Measurements from ENCODE around the gene NUDT9. TPM values are rescaled to one million over a fixed set of nuclear protein-coding genes. Genes with fewer than 3 reads are reported as not detected.

Gene NUDT9
- polyA plus RNA-seq, 2 donors: 25.7 to 39.8 TPM

GRCh38 chr4:87497578-87497977 is 75.2 kb downstream of the NUDT9 start:
- Histone ChIP-seq H3K4me3 (ENCODE audit: low read depth in 1 of 2, low read length in 2 of 2) (no peak overlapping the region), H3K4me1 (ENCODE audit: control insufficient read depth in 2 of 2, insufficient read depth in 2 of 2, low read length in 1 of 2) (no peaks in the 10 kb centered on the region), H3K27ac (ENCODE audit: low read depth in 2 of 2, low read length in 1 of 2) (peak overlapping the region in 1 of 2 donors; percentile 32), H3K9me3 (ENCODE audit: control insufficient read depth in 2 of 2, insufficient read depth in 1 of 2, low read depth in 1 of 2, low read length in 1 of 2) (no peaks in the 10 kb centered on the region), H3K36me3 (ENCODE audit: control insufficient read depth in 2 of 2, insufficient read depth in 2 of 2, low read length in 1 of 2) (no peaks in the 10 kb centered on the region), H3K27me3 (ENCODE audit: control insufficient read depth in 1 of 2, insufficient read depth in 2 of 2, low read length in 2 of 2) (no peaks in the 10 kb centered on the region)
- WGBS, 2 donors: 82 to 86% methylated on average over 3 of the region's 3 CpGs

DNA sequence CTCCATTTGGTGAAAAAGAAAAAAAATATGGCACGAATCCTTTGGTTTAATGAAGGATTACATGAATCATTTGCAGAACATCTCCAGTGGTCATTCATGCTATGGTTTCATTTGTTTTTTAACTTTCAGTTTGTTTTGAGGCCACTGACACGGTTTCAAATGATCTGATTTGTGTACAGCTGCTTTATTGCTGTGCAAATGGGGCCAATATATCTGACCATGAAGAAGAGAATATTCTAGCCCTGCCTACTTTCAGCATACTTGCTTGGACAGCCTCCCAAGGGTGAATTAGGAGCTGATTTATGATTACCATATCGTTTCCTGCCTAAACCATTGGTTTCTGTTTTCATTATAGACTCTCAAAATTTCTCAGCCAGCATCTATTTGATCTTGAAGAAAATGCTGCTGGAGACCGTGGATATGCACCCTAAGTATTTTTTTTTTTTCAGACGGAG is 76.1 kb downstream of the NUDT9 start:
- 30 to 31% methylated on average over 5 of the region's 5 CpGs for WGBS, 2 donors
- no peaks in the 10 kb centered on the region for H3K27me3 ChIP-seq (ENCODE audit: control insufficient read depth in 1 of 2, insufficient read depth in 2 of 2, low read length in 2 of 2)
- no peaks in the 10 kb centered on the region for H3K36me3 ChIP-seq (ENCODE audit: control insufficient read depth in 2 of 2, insufficient read depth in 2 of 2, low read length in 1 of 2)
- no peak overlapping the region for H3K4me3 ChIP-seq (ENCODE audit: low read depth in 1 of 2, low read length in 2 of 2)
- no peaks in the 10 kb centered on the region for H3K4me1 ChIP-seq (ENCODE audit: control insufficient read depth in 2 of 2, insufficient read depth in 2 of 2, low read length in 1 of 2)
- H3K27ac ChIP-seq (ENCODE audit: low read depth in 2 of 2, low read length in 1 of 2): peak overlapping the region in 1 of 2 donors; percentile 12
- H3K9me3 ChIP-seq (ENCODE audit: control insufficient read depth in 2 of 2, insufficient read depth in 1 of 2, low read depth in 1 of 2, low read length in 1 of 2): no peaks in the 10 kb centered on the region

GRCh38 chr4:87499403-87500091 is 77.2 kb downstream of the NUDT9 start:
- Histone ChIP-seq H3K9me3 (ENCODE audit: control insufficient read depth in 2 of 2, insufficient read depth in 1 of 2, low read depth in 1 of 2, low read length in 1 of 2) (no peaks in the 10 kb centered on the region), H3K27ac (ENCODE audit: low read depth in 2 of 2, low read length in 1 of 2) (peak overlapping the region in 1 of 2 donors; percentile 42), H3K4me1 (ENCODE audit: control insufficient read depth in 2 of 2, insufficient read depth in 2 of 2, low read length in 1 of 2) (no peaks in the 10 kb centered on the region), H3K27me3 (ENCODE audit: control insufficient read depth in 1 of 2, insufficient read depth in 2 of 2, low read length in 2 of 2) (no peaks in the 10 kb centered on the region), H3K4me3 (ENCODE audit: low read depth in 1 of 2, low read length in 2 of 2) (no peak overlapping the region), H3K36me3 (ENCODE audit: control insufficient read depth in 2 of 2, insufficient read depth in 2 of 2, low read length in 1 of 2) (no peaks in the 10 kb centered on the region)
- WGBS, 2 donors: 70 to 77% methylated on average over 7 of the region's 7 CpGs

- 66 to 67% methylated on average over 4 of the region's 4 CpGs for WGBS, 2 donors
- Histone ChIP-seq H3K4me3 (ENCODE audit: low read depth in 1 of 2, low read length in 2 of 2) (no peak overlapping the region), H3K36me3 (ENCODE audit: control insufficient read depth in 2 of 2, insufficient read depth in 2 of 2, low read length in 1 of 2) (no peaks in the 10 kb centered on the region), H3K4me1 (ENCODE audit: control insufficient read depth in 2 of 2, insufficient read depth in 2 of 2, low read length in 1 of 2) (no peaks in the 10 kb centered on the region), H3K27me3 (ENCODE audit: control insufficient read depth in 1 of 2, insufficient read depth in 2 of 2, low read length in 2 of 2) (no peaks in the 10 kb centered on the region), H3K27ac (ENCODE audit: low read depth in 2 of 2, low read length in 1 of 2) (no peak overlapping the region), H3K9me3 (ENCODE audit: control insufficient read depth in 2 of 2, insufficient read depth in 1 of 2, low read depth in 1 of 2, low read length in 1 of 2) (no peaks in the 10 kb centered on the region)
These were observed 77.7 kb downstream of the NUDT9 start for GRCh38 chr4:87500092-87500462.

DNA sequence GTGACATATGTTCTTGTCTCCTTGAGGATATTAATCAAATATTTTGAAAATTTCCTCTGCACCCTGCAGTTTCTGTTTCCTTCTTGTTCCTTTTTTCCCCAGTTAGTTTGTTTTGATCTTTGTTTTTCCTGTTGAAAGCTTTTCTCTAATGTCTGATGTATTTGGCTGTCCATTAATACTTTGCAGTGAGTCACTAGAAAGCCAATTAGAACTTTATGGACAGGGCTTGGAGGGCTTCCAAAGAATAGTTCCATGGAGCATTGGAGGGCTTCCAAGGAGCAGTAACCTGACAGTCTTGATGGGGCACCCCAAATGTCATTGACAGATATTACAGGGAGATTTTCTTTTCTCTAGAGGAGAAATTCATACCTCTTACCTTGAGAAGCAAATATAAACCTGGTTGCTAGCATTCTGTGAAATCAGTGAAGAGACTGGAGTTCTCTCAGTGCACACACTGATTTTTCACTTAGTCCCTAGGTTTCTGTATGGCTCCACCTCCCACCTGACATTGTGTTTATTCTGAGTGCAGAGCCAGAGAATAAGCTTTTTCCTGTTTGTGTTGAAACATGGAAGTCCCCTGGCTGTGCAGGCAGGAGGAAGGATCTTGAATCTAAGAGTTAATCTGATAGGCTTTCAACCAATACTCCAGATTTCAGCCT is 80.3 kb downstream of the NUDT9 start:
- Histone ChIP-seq H3K36me3 (ENCODE audit: control insufficient read depth in 2 of 2, insufficient read depth in 2 of 2, low read length in 1 of 2) (no peaks in the 10 kb centered on the region), H3K9me3 (ENCODE audit: control insufficient read depth in 2 of 2, insufficient read depth in 1 of 2, low read depth in 1 of 2, low read length in 1 of 2) (no peaks in the 10 kb centered on the region), H3K4me3 (ENCODE audit: low read depth in 1 of 2, low read length in 2 of 2) (no peak overlapping the region), H3K27ac (ENCODE audit: low read depth in 2 of 2, low read length in 1 of 2) (peak overlapping the region; percentile 4 to 17), H3K4me1 (ENCODE audit: control insufficient read depth in 2 of 2, insufficient read depth in 2 of 2, low read length in 1 of 2) (no peaks in the 10 kb centered on the region), H3K27me3 (ENCODE audit: control insufficient read depth in 1 of 2, insufficient read depth in 2 of 2, low read length in 2 of 2) (no peaks in the 10 kb centered on the region)

DNA sequence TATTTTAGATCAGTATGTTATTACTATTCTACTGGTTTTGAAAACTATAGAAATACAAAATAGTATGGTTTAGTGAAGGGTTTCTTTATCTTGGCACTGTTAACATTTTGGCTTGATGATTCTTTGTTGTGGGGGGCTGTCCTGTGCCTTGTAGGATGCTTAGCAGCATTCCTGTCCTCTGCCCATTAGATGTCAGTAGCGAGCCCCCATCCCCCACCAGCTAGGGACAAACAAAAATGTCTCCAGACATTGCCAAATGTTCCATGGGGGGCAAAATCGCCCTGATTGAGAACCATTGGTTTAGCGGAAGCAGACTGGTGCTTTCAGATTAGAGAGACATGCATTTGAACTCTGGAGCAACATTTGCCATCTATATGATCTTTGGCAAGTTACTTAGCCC is 83.5 kb downstream of the NUDT9 start:
- H3K4me3 ChIP-seq (ENCODE audit: low read depth in 1 of 2, low read length in 2 of 2): no peak overlapping the region
- no peaks in the 10 kb centered on the region for H3K36me3 ChIP-seq (ENCODE audit: control insufficient read depth in 2 of 2, insufficient read depth in 2 of 2, low read length in 1 of 2)
- no peaks in the 10 kb centered on the region for H3K27me3 ChIP-seq (ENCODE audit: control insufficient read depth in 1 of 2, insufficient read depth in 2 of 2, low read length in 2 of 2)
- no peak overlapping the region for H3K27ac ChIP-seq (ENCODE audit: low read depth in 2 of 2, low read length in 1 of 2)
- WGBS, 2 donors: 80% methylated on average over 3 of the region's 3 CpGs
- H3K4me1 ChIP-seq (ENCODE audit: control insufficient read depth in 2 of 2, insufficient read depth in 2 of 2, low read length in 1 of 2): no peaks in the 10 kb centered on the region
- H3K9me3 ChIP-seq (ENCODE audit: control insufficient read depth in 2 of 2, insufficient read depth in 1 of 2, low read depth in 1 of 2, low read length in 1 of 2): no peaks in the 10 kb centered on the region

DNA sequence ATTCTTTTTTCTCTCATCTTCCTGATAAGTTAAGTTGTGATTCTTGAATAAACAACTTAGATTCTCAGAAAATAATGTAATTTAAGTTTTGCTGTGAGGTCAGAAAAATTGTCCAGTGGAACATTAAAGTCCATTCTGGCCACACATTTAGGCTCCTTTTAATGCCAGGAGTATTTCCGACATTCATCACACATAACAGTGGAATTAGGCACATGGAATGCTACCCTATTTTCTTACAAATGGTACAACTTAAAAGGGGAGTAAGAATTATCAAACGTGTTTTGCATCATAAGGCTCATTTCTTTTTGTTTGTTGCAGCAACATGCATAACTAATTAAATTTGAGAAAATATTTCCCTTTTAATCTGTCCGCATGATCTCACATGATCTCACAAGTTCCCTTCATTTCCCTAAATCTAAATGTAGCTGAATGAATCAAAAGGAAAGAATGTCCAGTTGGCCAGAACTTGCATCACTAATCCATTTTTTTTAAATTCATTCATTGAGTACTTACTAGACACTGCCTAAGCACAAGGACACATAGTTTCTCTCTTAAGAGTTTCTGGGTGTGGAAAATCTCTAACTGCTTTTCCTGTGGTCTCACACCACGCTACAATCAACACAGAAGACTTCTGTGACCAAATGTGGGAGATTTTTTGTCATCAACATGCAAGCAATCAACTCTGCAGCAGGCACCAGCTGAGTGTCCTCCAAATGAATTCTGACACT is 84.8 kb downstream of the NUDT9 start:
- H3K27me3 ChIP-seq (ENCODE audit: control insufficient read depth in 1 of 2, insufficient read depth in 2 of 2, low read length in 2 of 2): no peaks in the 10 kb centered on the region
- H3K36me3 ChIP-seq (ENCODE audit: control insufficient read depth in 2 of 2, insufficient read depth in 2 of 2, low read length in 1 of 2): no peaks in the 10 kb centered on the region
- H3K9me3 ChIP-seq (ENCODE audit: control insufficient read depth in 2 of 2, insufficient read depth in 1 of 2, low read depth in 1 of 2, low read length in 1 of 2): no peaks in the 10 kb centered on the region
- no peak overlapping the region for H3K4me3 ChIP-seq (ENCODE audit: low read depth in 1 of 2, low read length in 2 of 2)
- H3K4me1 ChIP-seq (ENCODE audit: control insufficient read depth in 2 of 2, insufficient read depth in 2 of 2, low read length in 1 of 2): no peaks in the 10 kb centered on the region
- H3K27ac ChIP-seq (ENCODE audit: low read depth in 2 of 2, low read length in 1 of 2): peak overlapping the region; percentile 5 to 30
- WGBS, 2 donors: 51 to 56% methylated on average over 4 of the region's 4 CpGs

Other genes starting within 250 kb of the NUDT9 start
- gene KLHL8, start 202.0 kb upstream of the NUDT9 start, polyA plus RNA-seq: 1 to 10 TPM; 1.3 to 2.4 TPM
- gene HSD17B13, start 99.7 kb upstream of the NUDT9 start, polyA plus RNA-seq: under 1 TPM; 0.08 to 0.14 TPM
- 1 to 10 TPM; 6.6 to 9.9 TPM for gene HSD17B11, start 31.4 kb upstream of the NUDT9 start, polyA plus RNA-seq
- 100 to 1,000 TPM in 1 of 2 donors, 10 to 100 TPM in 1; 21.5 to 113 TPM for gene SPARCL1, start 106.8 kb downstream of the NUDT9 start, polyA plus RNA-seq
- gene DSPP, start 186.0 kb downstream of the NUDT9 start, polyA plus RNA-seq: not detected
- not detected for gene DMP1, start 227.7 kb downstream of the NUDT9 start, polyA plus RNA-seq